Breast epithelium (tissue), 3 donors: ENCODE measurements around the gene HOXD9.

Experiments
- CTCF ChIP-seq, 3 donors: fragments of 450-650 bp; IDR thresholded peaks; one replicate each; pipeline ENCODE4 v1.5.1; 2016 to 2017; ENCODE audit warnings: antibody characterized with exemption in 3 of 3, mild to moderate bottlenecking in 3 of 3, moderate library complexity in 3 of 3
- POLR2A ChIP-seq: fragments of 450-650 bp; IDR thresholded peaks from one replicate; pipeline ENCODE4 v1.6.1; 2016; ENCODE audit warnings: antibody characterized with exemption, mild to moderate bottlenecking, moderate library complexity

GRCh38 chr2:176148751-176149421 lies 26.4 kb downstream of the HOXD9 start:
- TF ChIP-seq CTCF (IDR thresholded peaks at IDR 0.05) (no peak), POLR2A (no peak)
